ENCODE results near the gene RBMS2.

The RBMS2 gene

GRCh38 chr12:56634242-56634836 lies 112.7 kb downstream of the RBMS2 start:
- H3K27ac ChIP-seq: peak overlapping the region; percentile 97
- no peak for TF ChIP-seq CTCF (conservative IDR thresholded peaks at IDR 0.05)

GRCh38 chr12:56634837-56635791 lies 113.5 kb downstream of the RBMS2 start:
- peak overlapping the region; percentile 97 for H3K27ac ChIP-seq
- peak; percentile 81 for TF ChIP-seq CTCF (conservative IDR thresholded peaks at IDR 0.05)

- H3K27ac ChIP-seq: peak overlapping the region; percentile 97
- no peak for TF ChIP-seq CTCF (conservative IDR thresholded peaks at IDR 0.05)
Measured at GRCh38 chr12:56635806-56636674, 114.4 kb downstream of the RBMS2 start.

GRCh38 chr12:56636675-56637540 lies 115.3 kb downstream of the RBMS2 start:
- peak; percentile 86 for TF ChIP-seq CTCF (conservative IDR thresholded peaks at IDR 0.05)
- H3K27ac ChIP-seq: peak overlapping the region; percentile 97

GRCh38 chr12:56637621-56638020 lies 116.0 kb downstream of the RBMS2 start:
- H3K27ac ChIP-seq: peak overlapping the region; percentile 97
- no peak for TF ChIP-seq CTCF (conservative IDR thresholded peaks at IDR 0.05)

- no peak for TF ChIP-seq CTCF (conservative IDR thresholded peaks at IDR 0.05)
- H3K27ac ChIP-seq: peak overlapping the region; percentile 97; the same call in 1 of the 2 replicates
Measured at GRCh38 chr12:56641219-56641618, 119.6 kb downstream of the RBMS2 start.
